ENCODE measurements around the gene TCF7L2.

Gene TCF7L2

GRCh38 chr10:112948196-112948595, 1.9 kb upstream of the TCF7L2 start:
- DNase-seq (ENCODE audit: low spot score), result no peak

- DNase-seq (ENCODE audit: low spot score), result peak; percentile 34
Measured at GRCh38 chr10:112949143-112949823, 764 bp upstream of the TCF7L2 start.

- peak; percentile 66 for DNase-seq (ENCODE audit: low spot score)
Measured at GRCh38 chr10:112950714-112951358, 789 bp downstream of the TCF7L2 start.

GRCh38 chr10:112951359-112952281, 1.6 kb downstream of the TCF7L2 start:
- DNase-seq (ENCODE audit: low spot score), result peak; percentile 49

GRCh38 chr10:112952282-112953173, 2.5 kb downstream of the TCF7L2 start:
- DNase-seq (ENCODE audit: low spot score), result no peak

GRCh38 chr10:112953174-112954159, 3.4 kb downstream of the TCF7L2 start:
- DNase-seq (ENCODE audit: low spot score), result no peak

- DNase-seq (ENCODE audit: low spot score), result no peak
Measured at GRCh38 chr10:112954974-112955581, 5.0 kb downstream of the TCF7L2 start.

- DNase-seq (ENCODE audit: low spot score), result no peak
Measured at GRCh38 chr10:112955582-112956421, 5.8 kb downstream of the TCF7L2 start.

- no peak for DNase-seq (ENCODE audit: low spot score)
Measured at GRCh38 chr10:112956631-112957350, 6.7 kb downstream of the TCF7L2 start.

- DNase-seq (ENCODE audit: low spot score), result no peak
Measured at GRCh38 chr10:112957640-112958092, 7.6 kb downstream of the TCF7L2 start.

- no peak for DNase-seq (ENCODE audit: low spot score)
Measured at GRCh38 chr10:112958275-112958995, 8.4 kb downstream of the TCF7L2 start.

GRCh38 chr10:112959207-112959838, 9.3 kb downstream of the TCF7L2 start:
- DNase-seq (ENCODE audit: low spot score), result no peak

GRCh38 chr10:112960151-112960681, 10.2 kb downstream of the TCF7L2 start:
- no peak for DNase-seq (ENCODE audit: low spot score)

GRCh38 chr10:112961609-112962008, 11.6 kb downstream of the TCF7L2 start:
- DNase-seq (ENCODE audit: low spot score), result no peak

GRCh38 chr10:112962343-112962742, 12.3 kb downstream of the TCF7L2 start:
- no peak for DNase-seq (ENCODE audit: low spot score)

GRCh38 chr10:112963835-112964234, 13.8 kb downstream of the TCF7L2 start:
- DNase-seq (ENCODE audit: low spot score), result no peak

GRCh38 chr10:112964482-112964881, 14.4 kb downstream of the TCF7L2 start:
- no peak for DNase-seq (ENCODE audit: low spot score)
